A549 treated with CORT108297 at 1 μM for 4 hours (cell line): ENCODE results near the gene NOX5. TPM values are rescaled to one million over a fixed set of nuclear protein-coding genes. Genes with fewer than 3 reads are reported as not detected.

Experiments used
- total RNA-seq: library from RNA; stranded (reverse); fragments of 200-300 nt; extraction: Qiagen RNA extraction; gene quantifications from 5 replicates; pipeline ENCODE4 v1.2.3, GENCODE V29; 2022

Gene NOX5, protein sequence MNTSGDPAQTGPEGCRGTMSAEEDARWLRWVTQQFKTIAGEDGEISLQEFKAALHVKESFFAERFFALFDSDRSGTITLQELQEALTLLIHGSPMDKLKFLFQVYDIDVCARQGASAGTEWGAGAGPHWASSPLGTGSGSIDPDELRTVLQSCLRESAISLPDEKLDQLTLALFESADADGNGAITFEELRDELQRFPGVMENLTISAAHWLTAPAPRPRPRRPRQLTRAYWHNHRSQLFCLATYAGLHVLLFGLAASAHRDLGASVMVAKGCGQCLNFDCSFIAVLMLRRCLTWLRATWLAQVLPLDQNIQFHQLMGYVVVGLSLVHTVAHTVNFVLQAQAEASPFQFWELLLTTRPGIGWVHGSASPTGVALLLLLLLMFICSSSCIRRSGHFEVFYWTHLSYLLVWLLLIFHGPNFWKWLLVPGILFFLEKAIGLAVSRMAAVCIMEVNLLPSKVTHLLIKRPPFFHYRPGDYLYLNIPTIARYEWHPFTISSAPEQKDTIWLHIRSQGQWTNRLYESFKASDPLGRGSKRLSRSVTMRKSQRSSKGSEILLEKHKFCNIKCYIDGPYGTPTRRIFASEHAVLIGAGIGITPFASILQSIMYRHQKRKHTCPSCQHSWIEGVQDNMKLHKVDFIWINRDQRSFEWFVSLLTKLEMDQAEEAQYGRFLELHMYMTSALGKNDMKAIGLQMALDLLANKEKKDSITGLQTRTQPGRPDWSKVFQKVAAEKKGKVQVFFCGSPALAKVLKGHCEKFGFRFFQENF
- 0.10 to 0.30 TPM (median 0.24 TPM) in 5 replicates for total RNA-seq

DNA sequence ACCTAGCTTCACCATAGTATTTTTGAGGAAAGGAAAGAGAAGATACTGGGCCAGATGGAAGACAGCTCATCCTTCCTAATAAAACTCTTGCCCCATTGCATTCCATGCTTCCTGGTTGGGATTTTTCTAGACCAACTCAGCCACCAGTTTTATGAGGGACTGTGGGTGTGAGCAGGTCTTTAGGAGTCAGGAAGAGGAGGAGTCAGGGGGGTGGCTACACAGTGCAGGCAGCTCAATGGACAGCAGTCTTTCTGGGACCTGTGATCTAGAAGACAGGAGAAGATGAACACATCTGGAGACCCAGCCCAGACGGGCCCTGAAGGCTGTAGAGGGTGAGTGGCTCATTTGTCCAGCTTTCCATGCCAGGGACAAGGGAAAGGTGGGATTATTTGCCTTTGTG is at the start of gene NOX5:
Gene NOX5 (plus strand): TSS at position 242 of the 400 bp plus-strand sequence. CDS start 41 bp downstream, at position 283.

Other genes starting within 250 kb of the NOX5 start
- gene ANP32A, start 193.8 kb upstream of the NOX5 start, total RNA-seq, result 251 to 345 TPM (median 259 TPM) in 5 replicates
- gene SPESP1, start 84.2 kb upstream of the NOX5 start, total RNA-seq, result not detected in 5 replicates
- 18.6 to 22.4 TPM (median 20.6 TPM) in 5 replicates for gene GLCE, start 145.9 kb downstream of the NOX5 start, total RNA-seq